Ecto neural progenitor cell (in vitro differentiated cells): ENCODE results near the gene TSPAN9.

Source experiments
- DNase-seq: peaks from one replicate; pipeline ENCODE4 v3.0.0-alpha.2; 2018; ENCODE audit warnings: low spot score

The TSPAN9 gene

DNA sequence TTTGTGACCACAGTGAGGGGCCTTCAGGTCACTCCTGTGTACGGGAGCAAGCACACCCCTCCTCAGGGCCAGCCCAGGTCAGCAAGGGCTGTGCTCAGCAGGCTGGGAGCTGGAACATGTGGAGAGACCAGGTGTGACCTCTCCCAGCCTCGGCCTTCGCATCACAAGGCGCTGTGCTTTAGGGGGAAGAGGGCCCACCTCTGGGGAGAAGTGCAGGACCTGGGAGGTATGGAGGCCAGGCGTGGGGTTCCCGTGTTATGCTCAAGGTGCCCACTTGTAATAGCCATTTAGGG, 219.2 kb downstream of the TSPAN9 start:
- no peak for DNase-seq

DNA sequence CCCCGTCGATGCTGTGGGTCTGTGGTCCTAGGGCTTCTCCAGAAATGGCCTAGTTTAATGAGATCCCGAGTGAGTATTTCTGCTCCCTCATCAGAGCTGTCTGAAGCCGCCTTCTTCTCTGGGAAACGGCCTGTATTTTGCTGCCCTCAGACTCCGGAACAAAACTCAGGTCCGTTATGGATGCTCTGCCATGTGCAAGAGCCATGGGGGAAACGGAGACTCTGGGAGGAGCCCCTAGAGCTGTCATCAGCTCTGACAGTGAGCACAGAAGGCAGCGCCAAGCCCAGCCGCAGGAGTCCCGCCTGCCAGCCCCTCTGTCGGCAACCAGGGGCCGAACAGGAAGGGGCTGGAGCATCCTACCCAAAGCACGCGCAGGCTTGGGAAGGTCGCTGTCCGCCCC, 221.4 kb downstream of the TSPAN9 start:
- no peak for DNase-seq

DNA sequence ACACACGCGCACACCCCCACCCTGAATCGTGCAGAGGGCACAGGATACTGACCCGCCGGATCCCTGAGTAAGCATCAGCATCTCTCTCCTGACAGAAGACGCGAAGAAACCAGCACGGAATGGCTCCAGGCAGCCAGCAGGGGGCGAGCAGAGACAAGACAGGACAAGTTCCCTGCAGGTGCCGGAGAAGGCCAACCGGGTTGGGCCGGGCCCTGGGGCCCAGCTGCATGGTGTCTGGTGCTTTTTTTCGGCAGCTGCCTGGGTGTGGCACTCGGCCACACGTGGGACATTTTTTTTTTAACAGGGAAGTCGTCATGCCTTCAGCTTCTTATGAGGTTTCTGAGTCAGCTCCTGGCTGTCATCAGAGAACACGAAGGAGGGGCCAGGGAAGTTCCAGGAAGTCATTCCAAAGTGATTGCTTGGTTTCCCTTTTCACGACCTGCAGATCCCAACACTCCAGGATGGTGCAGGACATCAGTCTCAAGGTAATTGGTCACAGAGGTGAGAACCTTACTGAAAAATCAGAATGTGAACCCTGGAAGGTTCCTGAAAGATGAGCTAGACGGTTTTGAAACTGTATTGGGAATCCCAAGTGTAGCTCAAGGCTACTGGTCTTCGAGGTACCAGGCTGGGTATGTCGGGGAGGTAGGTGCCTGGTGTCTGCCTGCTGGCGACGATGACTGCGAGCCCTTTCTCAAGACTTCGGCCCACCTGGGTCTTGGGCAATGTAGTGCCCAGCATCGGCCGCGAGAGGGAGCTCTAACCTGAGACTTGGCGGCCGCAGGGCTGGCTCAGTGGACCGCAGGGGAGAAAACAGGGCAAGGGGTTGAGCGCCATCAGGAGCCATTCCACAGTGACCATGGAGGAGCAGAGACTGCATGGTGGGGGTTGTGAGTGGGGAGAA, 223.0 kb downstream of the TSPAN9 start:
- DNase-seq: peak; percentile 94

DNA sequence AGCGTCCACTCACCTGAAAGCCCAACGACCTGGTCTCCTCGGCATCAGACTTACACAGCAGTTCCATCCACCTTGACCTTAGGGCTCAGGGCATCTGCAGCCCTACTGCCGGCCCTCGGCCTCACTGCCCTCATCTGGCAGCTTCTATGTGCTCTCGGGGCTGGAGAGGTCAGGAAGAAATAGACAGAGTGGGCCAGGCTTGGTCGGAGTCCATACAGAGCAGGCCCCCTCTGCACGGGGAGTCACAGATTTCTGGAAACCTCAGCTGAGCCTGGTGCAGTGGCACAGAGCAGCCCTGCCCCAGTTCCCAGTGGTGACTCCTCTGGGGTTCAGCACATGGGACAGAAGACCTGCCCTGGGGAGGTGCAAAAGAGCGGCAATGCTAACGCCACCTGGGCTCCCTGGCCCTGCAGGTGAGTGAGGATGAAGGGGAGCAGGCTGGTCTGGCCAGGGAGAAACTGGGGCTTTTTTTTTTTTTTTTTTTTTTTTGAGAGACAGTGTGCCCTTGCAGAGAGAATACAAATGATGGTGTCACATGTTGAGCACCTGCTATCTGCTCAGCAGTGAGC, 223.7 kb downstream of the TSPAN9 start:
- no peak for DNase-seq

DNA sequence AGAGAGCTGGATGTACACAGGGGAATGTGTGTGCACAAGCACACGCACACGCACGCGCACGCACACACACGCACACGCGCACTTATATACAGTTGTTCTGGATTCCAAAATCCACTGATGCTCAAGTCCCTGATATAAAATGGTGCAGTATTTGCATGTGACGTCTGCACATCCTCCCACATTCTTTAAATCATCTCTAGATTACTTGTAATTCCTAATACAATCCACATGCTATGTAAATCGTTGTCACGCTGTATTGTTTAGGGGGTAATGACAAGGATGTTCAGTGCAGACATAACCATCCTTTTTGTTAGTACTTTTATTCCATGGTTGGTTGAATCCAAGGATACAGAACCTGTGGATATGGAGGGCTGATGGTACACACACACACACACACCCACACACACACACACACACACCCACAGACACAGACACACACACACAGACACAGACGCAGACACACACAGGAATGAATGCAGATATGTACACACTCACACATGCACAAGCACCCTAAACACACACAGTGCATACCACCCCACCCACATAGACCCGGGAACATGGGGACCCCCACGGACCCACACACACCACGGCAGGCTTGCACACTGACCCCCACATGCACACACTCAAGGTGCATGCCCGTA, 225.3 kb downstream of the TSPAN9 start:
- no peak for DNase-seq

DNA sequence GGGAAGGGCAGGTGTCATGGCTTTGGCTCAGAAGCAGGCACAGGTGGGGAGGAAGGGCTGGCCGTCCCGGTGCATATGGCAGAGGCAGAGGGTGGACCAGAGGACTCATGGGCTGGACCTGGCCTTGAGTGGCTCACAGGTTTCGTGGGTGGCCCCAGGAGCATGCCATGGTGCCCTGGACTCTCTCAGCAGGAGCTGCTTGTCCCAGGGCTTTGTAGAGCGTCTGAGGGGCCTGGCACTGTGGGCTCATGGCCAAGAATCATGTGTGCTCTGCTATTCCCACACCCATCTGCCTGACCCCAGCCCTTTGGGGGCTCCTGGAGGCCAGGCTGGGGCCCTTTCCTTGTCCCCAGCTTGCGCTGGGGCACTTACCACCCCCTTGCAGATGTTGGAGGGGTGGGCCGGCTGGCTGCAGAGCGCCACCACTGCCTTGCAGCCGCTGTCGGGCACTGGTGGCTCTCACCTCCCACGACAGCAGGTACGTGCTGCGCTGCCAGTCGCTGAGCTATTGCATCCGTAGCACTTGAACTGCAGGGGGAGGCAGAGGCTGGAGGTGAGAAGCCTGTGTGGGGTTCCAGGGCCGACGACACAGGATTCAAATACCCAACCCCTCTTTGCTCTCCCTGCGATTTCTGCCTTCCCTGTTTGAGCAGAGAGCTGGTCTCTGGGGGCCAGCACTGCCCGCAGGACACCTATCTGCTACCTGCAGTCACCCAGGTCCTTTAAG, 226.4 kb downstream of the TSPAN9 start:
- DNase-seq: no peak

DNA sequence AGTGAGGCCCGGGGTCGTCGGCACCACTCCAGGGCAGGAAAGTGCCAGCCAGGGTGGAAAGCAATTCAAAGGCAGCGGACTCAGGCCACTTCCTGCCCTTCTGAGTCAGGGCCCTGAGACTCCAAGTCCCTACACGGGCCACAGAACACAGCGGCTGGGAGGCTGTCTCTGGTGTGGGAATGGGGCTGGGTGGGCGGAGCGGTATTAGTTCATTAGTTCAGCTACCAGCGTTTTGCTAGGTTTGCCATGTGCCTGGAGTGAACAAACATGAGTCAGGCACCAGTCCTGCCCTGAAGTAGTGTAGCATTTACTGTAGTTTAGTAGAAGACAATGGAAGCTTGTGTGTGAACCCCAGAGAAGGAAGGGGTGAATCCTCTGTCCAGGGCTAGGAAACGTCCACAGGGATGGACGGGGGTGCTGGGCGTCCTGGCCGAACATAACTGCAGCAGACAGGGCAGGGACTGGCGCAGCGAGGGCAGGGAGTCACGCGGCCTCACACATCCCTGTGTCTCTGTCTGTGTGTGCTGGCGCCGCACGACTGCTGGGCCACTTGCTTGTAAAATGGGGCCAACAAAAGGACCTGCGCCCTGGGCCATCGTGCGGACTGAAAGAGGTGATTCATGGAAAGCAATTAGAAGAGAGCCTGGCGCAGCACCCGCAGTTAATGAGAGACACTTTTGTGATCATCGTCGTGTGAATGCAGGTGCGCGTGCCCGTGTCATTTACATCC, 227.4 kb downstream of the TSPAN9 start:
- no peak for DNase-seq

DNA sequence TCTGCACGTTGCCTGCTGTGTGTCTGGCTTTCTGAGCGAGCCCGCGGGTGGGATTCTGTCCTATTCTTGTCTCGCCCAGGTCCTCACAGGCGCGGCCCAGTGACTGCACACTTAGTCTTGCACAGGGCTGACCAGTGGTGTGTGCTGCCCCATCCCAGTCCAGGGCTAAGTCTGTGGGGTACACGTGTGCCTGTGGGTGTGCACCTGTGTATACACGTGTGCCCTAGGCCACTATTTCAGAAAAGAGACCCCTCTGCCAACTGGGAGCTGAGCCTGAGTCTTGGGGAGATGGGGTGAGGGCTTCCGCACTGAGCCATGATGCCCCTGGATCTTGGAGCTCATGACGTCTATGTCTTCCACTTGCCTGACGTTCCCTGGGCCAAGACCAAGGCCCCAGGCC, 228.3 kb downstream of the TSPAN9 start:
- no peak for DNase-seq

- DNase-seq: no peak
Measured at GRCh38 chr12:3305904-3306619, 228.9 kb downstream of the TSPAN9 start.

DNA sequence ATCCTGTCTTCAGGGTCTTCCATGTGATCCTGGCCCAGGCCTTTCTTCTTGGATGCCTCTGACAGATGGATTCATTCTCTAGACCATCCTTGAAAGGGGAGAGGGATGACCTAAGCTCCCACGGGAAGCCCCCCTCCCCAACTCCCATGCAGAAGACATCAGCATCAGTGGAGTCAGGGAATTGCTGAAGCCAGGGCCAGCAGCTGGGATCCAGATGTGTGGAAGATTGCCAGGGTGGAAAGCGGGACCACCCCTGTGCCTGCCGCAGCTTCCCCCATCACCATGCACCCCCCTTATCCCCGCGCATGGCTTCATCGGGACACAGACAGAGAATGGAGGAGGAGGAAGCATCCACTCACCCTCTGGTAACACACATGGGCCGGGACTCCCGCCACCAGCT, 230.2 kb downstream of the TSPAN9 start:
- no peak for DNase-seq

DNA sequence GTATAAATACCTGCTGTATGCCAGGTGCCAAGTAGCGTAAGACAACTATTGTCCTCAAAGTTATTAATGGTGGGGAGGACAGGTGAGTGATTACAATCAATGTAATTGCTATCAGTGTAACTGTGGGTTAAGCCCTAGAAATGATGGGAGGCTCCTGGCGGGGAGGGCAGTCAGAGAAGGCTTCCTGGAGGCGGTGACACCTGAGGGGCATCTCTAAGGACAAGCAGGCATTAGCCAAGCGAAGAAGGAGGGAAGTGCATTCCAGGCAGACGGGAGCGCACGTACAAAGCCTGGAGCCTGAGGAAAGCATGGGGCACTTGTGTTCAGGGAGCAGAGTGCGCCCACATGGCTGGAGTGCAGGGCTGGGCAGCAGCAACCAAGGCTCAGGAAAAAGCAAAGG, 230.9 kb downstream of the TSPAN9 start:
- no peak for DNase-seq

GRCh38 chr12:3308609-3309008, 231.4 kb downstream of the TSPAN9 start:
- DNase-seq: no peak

- DNase-seq: no peak
Measured at GRCh38 chr12:3309805-3310204, 232.6 kb downstream of the TSPAN9 start.

GRCh38 chr12:3310271-3311026, 233.3 kb downstream of the TSPAN9 start:
- DNase-seq: no peak

GRCh38 chr12:3311027-3311402, 233.8 kb downstream of the TSPAN9 start:
- DNase-seq: no peak

DNA sequence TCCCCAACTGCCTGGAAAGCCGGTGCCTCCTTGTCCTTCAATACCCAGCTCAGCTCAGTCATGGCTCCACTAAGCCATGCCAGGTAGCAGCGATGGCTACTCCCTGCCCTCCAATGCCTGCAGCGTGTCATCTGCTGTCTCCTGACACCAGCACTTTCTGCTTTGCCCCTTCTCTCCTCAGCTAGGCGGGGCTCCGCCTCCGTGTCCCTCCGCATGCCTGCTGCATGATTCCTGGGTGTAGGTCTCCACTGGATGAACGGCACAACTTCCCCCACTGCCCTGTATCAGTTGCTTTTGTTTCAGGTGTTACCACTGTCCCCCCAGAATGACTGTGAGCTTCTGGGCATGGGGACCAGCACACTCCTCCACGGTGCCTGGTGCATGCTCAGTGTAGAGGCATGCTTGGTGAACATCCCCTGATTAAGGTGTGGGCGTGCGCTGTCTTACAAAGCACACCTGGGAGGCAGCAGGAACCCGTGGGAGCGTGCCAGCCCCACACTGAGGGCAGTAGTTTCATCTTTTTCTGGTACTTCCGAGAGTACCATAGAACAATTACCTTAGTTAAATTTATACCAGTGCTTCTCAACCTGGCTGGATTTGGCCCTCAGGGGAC, 234.4 kb downstream of the TSPAN9 start:
- DNase-seq: no peak

GRCh38 chr12:3313066-3313465, 235.9 kb downstream of the TSPAN9 start:
- DNase-seq: no peak

DNA sequence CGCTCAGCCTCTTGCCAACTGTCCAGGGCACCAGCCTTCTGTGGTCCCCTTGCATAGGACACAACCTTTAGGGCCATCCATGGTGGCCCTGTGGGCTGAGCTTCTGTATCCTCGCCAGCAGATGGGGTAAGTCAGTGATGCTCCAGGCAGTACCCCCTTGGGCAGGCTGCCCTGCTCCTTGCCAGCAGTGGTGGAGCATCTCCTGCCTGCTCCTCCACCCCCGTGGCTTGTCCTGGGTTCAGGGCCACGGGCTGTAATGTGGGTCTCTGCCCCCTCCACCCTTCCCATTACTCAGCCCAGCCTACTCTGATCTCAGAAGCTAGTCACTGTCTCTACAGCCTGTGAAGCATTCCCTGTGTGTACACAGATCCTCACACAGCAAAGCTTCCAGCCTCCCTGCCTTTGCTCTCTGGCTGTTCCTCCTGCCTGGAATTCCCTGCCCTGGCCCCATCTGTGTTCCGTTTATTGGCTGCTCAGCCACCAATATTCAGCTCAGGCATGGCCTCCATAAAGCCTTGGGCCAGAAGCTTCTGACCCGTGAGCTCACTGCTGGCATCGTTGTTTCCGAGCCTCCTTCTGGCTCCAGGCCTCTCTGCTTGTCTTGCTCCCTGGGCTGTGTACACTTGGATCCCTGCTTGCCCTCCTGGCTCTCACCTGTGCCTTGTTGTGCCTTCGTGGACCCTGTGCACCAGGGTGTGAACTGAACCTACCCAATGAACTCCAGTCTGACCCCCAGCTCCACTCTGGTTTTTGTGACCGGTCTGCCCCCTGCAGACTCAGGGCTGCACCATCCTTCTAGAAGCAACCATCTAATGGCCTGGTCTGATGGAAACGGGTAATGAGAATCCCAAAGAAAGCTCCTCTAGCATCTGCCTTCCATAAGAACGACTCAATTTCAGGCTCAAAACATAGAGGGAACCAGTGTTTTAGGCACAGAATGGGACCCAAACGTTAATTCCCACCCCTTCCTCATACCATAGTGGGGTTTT, 236.8 kb downstream of the TSPAN9 start:
- DNase-seq: peak; percentile 78

GRCh38 chr12:3315201-3315661, 238.1 kb downstream of the TSPAN9 start:
- DNase-seq: no peak
